ENCODE data around the gene THYN1.
A peak's percentile ranks its signal among the peaks of the same experiment; 100 is the strongest.
"Not testable (repeated sequence)": the region's sequence is repeated elsewhere in the genome, so short reads cannot be mapped to it uniquely, and the experiment has no call there.

The THYN1 gene

DNA sequence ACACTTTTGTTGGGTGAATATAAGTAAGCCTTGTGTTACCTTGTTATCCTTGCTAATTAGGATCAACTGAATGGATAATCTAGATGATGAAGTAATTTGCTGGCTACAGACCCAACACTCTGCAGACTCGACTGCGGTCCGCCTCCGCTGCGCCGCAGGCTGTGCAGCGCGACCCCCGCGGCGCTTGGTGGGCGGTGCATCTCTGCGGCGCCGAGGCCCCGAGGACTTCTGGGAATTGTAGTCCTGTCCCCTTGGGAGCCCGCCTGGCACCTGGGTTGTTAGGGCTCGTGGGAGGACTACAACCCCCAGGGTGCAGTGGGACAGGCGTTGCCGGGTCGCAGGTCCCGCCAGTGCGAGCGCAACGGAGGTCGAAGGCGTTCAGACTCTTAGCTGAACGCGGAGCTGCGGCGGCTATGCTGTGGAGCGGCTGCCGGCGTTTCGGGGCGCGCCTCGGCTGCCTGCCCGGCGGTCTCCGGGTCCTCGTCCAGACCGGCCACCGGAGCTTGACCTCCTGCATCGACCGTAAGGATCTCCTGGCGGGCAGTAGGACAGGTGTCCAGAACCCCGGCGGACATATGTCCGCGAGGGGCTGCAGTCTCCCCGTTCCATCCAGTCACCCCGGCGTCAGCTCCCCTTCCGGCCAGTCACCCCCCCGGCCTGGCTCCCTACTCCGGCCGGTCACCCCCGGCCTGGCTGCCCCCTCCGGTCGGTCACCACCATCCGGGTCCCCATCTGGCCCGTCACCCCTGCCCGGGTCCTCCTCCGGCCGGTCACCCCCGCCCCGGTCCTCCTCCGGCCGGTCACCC lies at the start of gene THYN1, which contains the start of gene ACAD8:
THYN1 (minus strand) TSS at position 165 of the 806 bp plus-strand sequence. CDS start 470 bp downstream, outside the sequence.
ACAD8 (plus strand) TSS at position 381 of the 806 bp plus-strand sequence; CDS start at position 414, 33 bp downstream.
- DNase-seq = peak; percentile 87 to 89

DNA sequence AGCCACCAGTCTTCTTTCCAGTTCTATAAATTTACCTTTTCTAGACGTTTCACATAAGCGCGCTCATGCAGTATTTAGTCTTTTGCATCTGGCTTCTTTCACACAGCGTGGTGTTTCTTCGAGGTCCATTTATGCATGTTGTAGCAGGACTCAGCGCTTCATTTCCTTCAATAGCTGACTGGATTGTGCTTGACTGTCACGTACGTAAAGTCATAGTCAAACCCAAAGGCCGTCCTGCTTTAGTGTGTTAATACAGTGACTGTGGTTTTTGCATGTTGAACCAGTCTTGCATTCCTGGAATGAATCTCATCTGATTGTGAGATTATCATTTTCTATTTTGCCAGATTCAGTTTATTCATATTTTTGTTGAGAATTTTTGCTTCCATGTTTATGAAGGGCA lies 41.5 kb upstream of the THYN1 start:
- DNase-seq = no peak

DNA sequence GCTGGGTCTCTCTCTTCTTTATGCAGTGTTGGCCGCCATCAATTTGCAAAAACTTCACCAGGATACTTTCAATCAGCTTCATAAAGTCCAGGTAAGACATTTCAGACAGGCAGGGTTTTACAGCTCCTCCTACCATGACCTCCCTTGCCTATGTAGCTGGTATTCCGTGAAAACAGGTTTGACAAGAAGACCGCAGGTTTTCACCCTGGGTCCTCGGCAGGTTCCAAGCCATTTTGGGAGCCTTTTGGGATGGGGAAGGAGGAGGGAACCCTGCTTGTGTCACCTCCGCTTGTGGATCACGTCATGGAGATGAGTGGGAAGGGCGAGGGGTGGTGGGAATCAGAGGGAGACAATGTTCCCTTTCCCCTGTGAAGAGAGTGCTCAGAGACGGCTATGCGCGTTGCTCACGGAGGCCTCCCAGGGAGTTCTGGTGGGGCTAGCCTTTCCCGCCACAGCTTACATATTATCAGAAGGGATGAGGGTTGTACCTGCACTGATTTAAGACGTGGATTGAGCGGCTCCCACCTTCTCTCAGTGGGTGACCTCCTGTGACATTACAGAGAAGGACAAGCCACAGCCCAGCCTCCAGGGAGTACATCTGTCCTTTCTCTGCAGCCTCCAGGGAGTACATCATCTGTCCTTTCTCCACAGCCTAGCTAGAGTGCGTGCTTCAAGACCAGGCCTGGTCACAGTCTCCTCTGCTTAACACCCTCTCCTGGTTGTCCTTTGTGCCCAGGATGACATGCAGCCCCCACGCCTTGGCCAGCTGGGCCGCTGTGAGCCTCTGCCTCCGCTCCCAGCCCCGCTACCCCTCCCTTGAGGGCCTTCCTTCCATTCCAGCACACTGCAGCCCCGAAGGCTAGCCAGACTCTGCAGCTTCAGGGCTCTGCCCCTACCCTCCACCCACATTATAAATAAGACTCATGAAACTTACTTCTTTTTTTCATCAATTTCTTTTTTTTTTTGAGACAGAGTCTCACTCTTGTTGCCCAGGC lies 40.3 kb upstream of the THYN1 start:
- no peak for DNase-seq

DNA sequence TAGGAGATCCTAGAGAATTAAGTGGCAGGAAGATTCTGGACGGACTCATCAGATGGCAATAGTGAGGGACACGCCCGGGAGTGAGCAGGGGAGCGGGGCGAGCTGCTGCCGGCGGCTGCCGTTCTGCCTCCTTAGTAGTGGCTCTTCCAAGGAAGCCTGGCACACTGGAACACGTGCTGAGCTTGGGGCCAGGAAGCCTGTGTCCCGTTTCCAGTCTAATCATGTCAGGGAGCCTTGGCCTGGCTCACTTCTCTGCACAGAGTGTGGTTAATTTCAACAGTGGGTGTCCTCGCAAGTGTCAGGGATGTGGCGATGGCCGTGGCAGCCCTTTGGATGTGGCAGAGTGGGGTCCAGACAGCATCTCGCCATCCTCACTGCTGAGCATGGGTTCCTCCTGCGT lies 39.5 kb upstream of the THYN1 start:
- DNase-seq = no peak

DNA sequence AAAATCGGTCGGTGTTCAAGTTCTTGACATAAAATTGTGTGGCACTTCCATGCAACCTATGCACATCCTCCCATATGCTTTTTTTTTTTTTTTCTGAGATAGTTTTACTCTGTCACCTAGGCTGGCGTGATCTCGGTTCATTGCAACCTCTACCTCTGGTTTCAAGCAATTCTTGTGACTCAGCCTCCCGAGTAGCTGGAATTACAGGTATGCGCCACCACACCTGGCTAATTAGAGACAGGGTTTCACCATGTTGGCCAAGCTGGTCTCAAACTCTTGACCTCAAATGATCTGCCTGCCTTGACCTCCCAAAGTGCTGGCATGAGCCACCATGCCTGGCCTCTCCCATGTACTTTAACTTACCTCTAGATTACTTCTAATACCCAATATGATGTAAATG lies 38.0 kb upstream of the THYN1 start:
- DNase-seq = no peak

DNA sequence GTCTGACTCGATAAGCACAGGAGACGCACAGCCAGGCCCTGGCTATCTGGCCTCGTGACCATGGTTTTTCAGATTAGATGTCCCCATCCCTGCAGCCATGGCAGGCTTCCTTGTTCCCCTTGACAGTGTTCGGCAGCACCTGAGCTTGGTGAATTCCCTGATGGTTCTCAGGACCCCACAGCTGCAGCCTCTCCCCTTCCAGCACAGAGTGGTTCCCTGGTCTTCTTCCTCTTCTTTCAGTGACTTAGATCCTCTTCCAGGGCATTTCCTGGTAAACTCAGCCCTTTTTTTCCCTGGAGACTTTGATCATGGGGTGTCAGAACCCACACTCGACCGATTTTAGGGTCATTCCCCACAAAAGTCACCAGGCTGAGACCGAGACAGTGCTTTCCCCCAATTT lies 37.5 kb upstream of the THYN1 start:
- DNase-seq = no peak

DNA sequence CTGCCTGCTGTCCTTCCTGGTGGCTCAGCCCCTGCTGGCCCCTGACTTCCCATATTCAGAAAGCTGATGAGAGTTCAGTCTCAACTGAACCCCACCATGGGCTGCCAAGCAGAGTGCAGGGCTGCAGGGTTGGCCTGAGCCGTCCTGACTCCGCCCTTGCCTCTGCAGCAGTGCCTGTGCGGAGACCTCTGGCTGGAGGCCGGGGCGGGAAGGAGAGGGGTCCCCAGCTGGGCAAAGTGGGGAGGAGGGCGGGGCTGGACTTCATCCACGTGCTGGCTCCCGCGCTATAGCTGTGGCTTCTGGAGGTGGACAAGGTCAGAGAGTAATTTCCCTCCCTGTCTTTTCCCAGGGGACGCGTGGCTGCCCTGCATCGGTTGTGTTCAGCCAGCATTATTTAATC lies 36.6 kb upstream of the THYN1 start:
- DNase-seq = no peak

DNA sequence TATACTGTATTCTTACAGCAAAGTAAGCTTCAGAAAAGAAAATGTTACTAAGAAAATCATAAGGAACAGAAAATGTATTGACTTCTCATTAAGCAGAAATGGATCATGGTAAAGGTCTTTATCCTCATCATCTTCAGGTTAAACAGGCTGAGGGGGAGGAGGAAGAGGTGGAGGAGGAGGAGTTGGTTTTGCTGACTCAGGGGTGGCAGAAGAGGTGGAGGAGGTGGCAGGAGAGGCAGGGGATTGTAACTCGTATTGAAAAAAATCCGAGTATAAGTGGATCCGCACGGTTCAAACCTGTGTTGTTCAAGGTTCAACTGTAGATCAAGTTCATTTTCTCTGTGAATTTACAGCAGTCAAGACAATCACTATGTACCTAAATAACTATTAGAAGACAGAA lies 36.0 kb upstream of the THYN1 start:
- DNase-seq = no peak

DNA sequence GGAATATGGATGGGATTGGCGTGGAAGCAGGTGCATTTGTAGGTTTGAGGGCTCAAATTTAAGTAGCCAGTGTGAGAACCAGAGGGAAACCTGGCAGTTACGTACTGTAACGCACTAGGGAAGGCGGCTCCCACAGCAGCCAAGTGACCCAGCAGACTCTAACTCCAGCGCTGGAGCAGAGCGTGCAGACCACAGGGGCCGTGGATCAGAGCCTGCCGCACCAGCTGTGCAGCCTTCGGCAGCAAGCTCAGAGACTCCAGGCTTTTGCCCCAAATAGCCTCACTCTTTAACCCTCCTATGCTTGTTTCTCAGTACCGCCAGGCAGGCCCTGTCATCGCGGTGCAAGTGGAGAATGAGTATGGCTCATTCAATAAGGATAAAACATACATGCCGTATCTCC lies 35.3 kb upstream of the THYN1 start:
- no peak for DNase-seq

DNA sequence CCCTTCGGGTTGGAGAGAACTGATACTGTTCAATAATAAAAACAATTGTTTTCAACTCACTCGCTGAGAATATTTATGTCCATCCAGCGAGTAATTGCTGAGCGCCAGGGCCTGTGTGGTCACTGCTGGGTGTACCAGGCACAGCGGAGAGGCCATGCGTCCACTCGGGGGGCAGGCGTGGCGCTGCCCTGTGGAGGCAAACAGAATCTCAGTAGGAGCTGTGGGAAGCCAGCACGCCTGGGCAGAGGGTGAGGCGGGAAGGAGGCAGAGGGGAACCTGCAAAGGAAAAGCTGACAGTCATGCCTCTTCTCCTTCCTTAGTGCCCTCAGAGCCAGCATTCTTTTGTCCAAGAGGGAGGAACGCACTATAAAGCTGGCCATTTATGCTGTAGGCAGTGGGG lies 34.4 kb upstream of the THYN1 start:
- DNase-seq = no peak

DNA sequence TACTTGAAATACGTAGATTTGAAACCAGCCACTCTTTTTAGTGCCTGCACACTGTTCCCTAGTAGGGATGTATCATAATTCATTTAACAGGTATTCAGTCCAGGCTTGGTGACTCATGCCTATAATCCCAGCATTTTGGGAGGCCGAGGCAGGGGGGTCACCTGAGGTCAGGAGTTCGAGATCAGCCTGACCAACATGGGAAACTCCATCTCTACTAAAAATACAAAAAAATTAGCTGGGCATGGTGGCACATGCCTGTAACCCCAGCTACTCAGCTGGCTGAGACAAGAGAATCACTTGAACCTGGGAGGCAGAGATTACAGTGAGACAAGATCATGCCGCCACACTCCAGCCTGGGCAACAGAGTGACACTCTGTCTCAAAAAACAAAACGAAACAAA lies 31.2 kb upstream of the THYN1 start:
- DNase-seq = not testable (repeated sequence)

DNA sequence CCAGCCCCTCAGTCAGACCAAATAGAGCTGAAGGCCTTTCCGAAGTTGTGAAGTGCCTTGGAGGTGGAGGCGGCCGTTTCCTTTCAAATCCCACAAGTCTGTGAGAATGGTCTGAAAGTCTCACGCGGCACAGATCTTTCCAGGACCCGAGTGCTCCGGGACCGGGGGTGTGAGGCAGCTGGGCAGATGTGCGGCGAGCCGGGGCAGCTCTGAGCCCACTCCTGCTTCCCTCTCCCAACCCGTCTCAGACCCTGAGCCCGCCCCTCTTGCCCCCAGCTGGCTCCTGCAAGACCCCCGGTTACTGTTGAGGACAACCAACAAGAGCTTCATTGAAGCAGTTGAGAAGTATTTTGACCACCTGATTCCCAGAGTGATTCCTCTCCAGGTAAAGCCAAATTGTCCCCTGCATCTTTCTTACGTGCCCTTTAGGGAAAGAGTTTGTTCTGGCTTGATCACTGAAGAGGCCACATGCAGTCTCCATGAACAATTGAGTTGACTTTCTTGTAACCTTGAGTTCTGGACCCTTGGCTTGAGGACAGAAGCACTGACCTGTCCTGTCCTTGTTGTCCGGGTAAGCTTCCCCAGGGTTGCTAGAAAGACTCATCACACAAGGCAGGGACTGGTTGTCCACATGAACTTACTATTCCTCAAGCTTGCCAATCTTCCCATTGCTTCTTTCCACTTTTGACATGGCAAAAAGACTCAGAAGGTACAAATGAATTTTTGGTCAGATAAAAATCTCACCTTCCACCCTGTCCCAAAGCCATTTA lies 30.5 kb upstream of the THYN1 start:
- DNase-seq = no peak

DNA sequence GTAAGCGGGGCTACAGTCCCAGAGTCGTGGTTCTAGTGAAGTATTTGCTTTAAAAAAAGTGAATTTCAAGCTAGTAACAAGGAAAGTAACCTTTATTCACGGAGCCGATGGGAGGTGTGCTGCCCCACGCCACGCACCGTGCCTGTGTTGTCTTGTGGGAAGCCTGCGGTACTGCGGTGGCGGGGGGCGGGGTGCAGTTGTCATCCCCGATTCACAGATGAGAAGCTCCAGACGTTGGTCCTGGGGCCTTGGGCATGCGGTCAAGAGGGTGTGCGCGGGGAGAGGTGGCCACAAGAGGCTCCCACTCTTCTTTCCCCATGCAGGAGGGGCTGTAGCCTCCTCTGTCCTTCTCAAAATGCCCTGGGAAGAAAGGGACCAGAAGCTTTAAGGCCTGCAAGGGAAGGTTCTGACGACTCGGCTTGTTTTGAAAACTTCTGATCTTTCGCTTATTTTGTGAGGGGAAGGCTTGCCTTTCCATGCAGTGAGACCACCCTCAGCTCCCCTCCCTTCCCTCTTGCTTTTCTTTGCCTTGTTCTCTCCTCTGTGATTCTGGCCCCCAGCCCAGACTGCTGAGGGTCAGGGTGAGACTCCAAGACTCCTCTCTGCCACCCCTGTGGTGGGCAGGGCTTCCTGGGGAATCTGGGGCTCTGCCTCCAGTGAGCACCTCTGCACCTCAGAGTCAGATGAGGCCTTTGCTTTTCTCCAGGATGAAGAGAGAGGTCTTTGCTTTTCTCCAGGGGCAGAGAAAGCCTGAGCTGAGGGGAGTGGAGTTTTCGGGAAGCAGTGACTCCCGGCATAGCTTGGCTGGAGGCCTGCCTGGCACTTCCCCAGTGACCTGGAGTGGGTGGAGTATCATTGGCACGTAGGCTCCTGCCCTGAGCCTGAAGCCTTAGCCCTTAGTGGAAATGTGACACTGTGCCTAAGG lies 29.2 kb upstream of the THYN1 start:
- no peak for DNase-seq

DNA sequence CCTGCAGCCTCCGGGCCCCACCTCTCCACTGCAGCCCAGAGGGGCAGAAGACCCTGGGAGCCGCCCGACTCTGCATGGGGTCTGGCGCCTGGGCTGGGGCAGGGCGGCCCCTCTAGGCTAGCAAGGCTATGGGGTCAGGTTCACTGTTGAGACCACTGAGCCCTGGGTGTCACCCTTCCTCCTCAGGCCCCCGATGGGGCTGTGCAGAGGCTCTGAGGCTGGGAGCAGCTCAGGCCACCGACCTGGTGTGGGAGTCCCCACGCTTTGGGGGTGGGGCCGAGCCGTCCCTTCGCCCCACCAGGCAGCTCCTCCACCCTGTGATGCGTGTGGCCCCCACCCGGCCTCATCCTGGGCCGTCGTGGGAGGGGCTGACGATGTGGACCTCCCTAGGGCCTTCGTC lies 28.5 kb upstream of the THYN1 start:
- DNase-seq = not testable (repeated sequence)

DNA sequence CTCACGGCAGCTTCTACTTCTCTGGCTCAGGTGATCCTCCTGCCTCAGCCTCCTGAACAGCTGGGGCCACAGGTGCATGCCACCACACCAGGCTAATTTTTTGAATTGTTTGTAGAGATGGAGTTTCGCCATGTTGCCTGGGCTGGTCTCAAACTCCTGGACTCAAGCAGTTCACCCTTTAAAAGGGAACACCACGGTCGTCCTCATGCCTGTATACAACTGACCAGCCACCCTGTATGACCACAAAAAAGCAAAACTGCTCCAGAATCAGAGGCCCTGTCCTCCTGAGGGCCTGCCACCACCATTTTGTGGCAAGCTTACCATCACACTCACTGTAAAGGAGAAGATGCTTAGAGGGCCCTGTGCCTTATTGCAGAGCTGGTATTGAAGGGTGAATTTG lies 25.2 kb upstream of the THYN1 start:
- DNase-seq = no peak

DNA sequence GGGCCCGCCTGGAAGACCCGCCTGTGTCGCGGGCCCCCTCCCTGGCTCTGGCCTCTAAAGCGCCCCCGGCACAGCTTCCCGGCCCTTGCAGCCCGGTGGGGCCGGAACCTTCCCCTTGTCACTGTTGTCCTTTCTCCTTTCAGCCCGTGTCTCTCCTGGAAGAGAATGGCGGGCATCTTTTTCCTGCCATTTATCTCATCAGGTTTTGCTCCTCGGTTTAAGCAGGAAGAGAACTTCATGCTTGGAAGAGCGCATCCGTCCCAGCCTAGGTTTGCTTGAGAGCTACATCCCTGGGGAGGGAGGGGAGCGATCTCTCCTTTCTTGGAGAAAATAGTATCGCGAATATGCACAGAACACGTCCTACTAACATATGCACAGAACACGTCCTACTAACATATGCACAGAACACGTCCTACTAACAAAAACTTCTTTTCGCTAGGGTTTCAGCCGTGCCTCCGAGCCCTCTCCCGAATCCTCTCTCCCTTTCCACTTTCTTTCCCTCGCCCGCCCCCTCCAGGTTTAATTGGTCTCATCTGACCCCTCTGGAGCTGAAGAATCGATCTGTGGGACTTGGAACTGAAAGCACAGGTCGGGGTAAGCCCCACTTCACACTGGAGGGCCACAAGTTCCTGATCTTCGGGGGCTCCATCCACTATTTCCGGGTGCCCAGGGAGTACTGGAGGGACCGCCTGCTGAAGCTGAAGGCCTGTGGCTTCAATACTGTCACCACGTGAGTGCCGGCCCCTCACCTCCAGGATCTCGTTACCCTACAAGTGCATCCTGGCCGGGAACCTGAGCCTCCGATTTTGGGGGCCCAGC lies 24.2 kb upstream of the THYN1 start:
- DNase-seq = no peak

DNA sequence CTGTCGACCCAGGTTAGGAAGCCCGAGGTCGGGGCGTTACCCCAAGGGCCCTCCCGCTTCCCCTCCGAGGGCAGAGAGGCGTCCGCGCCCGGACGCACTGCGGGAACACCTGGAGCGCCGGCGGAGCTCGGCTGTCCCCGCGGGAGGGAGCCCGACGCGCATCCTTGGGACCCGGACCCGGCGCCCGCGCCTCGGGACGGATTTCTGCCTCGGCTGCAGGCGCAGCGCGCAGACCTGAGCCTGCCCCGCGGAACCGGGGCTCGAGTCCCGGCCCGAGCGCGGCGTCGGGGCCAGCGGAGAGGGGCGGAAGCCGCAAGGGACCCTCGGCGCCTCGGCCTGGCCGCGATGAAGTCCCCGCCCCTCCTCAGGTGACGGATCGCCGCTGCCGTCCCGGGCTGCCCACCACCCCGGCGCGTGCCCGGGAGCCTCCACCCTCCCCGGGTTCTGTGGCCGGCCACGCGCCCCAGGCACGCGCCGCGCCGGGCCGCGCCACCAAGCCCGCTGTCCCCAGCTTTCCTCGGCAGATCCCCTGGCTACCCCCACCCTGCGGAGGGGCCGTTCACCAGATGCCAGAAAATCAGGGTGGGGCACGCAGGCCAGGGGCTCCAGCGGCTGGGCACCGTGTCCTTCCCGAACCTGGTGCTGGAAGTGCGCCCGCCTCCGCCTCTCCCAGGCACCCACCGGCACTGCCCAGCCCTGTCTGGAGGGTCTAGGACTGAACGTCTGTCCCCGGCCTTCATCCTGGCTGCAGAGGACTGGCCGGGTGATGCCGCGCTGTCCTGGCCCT lies 23.4 kb upstream of the THYN1 start:
- DNase-seq = no peak

DNA sequence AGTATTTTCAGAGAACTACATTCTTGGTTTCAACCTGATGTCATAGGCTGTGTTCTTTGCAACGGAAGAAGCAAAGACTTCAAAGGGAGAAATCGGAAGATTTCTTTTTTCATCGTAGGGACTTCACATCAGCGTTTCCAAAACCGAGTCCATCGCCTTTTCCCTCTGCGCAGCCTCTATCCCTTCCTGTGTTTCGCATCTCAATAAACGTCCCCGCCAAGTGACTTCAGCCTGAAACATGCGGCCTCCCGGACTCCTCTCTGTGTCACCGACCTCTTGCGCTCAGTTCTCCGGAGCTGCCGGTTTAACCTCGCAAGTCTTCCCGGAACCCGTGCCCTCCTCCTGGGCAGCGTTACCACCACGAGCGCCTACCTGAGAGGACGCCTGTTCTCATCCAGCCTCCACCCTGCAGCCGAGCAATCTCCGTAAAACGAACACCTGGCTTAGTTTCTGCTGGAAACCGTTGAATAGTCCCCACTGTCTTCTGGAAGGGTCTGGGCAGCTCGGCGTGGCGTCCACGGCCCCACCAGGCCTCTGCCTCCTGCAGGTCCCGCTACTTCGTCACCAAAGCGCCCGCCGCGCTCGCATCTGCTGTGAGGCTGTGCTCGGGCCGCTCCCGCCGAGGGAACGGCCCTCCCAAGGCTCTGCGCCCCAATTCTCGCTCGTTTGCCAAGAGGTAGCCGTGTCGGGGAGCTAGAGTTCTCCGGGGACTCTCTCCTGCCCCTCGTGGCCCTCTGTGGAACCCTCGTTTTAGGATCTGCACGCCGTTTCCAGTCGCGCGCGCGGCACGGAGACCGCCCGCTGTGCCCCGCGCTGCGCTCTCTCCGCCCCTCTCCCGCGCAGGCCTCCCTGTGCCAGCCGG lies 22.6 kb upstream of the THYN1 start, which contains the start of gene GLB1L3:
GLB1L3 (plus strand) TSS at position 846 of the 862 bp plus-strand sequence. CDS start 362 bp downstream, outside the sequence.
- DNase-seq = peak; percentile 71

DNA sequence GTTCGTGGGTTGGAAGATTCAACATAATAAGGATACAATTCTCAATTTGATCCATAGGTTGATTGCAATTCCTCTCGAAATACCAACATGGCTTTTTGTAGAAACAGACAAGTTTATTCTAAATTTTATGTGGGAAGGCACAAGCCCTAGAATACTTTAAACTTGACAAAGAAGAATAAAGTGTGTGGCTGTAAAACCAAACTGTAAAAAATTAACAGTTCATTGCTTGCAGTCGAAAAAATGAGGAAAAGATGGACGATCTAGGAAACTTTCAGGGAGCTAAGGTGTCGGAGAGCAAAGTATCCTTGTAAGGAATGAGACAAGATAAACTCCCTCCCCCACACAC lies 22.0 kb upstream of the THYN1 start:
- DNase-seq = no peak
